HG03439 (cell line): ENCODE results near the gene ANAPC7.
"Not testable (repeated sequence)": the region's sequence is repeated elsewhere in the genome, so short reads cannot be mapped to it uniquely, and the experiment has no call there.

Source experiments
- ATAC-seq: cut with Tn5 transposase; IDR thresholded peaks from one replicate; pipeline ENCODE4 v1.9.1; 2021; ENCODE audit warnings: mild to moderate bottlenecking, moderate library complexity; ENCODE audit not compliant: unreplicated experiment

Gene ANAPC7

GRCh38 chr12:110403146-110403975, at the start of gene ANAPC7:
Gene ANAPC7 (minus strand): TSS chr12:110403708. CDS start chr12:110403627, 81 bp downstream.
- peak; percentile 87 for ATAC-seq

- no peak for ATAC-seq
These were observed 47.8 kb upstream of the ANAPC7 start for GRCh38 chr12:110451263-110451662.

GRCh38 chr12:110449799-110450497, 46.4 kb upstream of the ANAPC7 start, which contains the start of gene ARPC3:
Gene ARPC3 (minus strand): TSS chr12:110450337. CDS start chr12:110450260, 77 bp downstream.
- peak; percentile 87 for ATAC-seq

- no peak for ATAC-seq
These were observed 40.9 kb upstream of the ANAPC7 start for GRCh38 chr12:110444455-110444854.

- no peak for ATAC-seq
These were observed 32.7 kb upstream of the ANAPC7 start for GRCh38 chr12:110436231-110436630.

GRCh38 chr12:110431957-110432587, 28.6 kb upstream of the ANAPC7 start:
- ATAC-seq = no peak

- ATAC-seq = not testable (repeated sequence)
These were observed 26.2 kb upstream of the ANAPC7 start for GRCh38 chr12:110429676-110430075.

- ATAC-seq = no peak
These were observed 22.9 kb upstream of the ANAPC7 start for GRCh38 chr12:110426406-110426805.

GRCh38 chr12:110424237-110424636, 20.7 kb upstream of the ANAPC7 start:
- no peak for ATAC-seq

GRCh38 chr12:110421701-110422100, 18.2 kb upstream of the ANAPC7 start:
- ATAC-seq = no peak

- ATAC-seq = no peak
These were observed 17.7 kb upstream of the ANAPC7 start for GRCh38 chr12:110421159-110421661.

- not testable (repeated sequence) for ATAC-seq
These were observed 17.1 kb upstream of the ANAPC7 start for GRCh38 chr12:110420644-110421043.

GRCh38 chr12:110417113-110417512, 13.6 kb upstream of the ANAPC7 start:
- not testable (repeated sequence) for ATAC-seq

GRCh38 chr12:110410086-110410485, 6.6 kb upstream of the ANAPC7 start:
- ATAC-seq = not testable (repeated sequence)

GRCh38 chr12:110405126-110405662, 1.7 kb upstream of the ANAPC7 start:
- not testable (repeated sequence) for ATAC-seq

- ATAC-seq = peak; percentile 51
These were observed 621 bp upstream of the ANAPC7 start for GRCh38 chr12:110403976-110404682.

- no peak for ATAC-seq
These were observed 20.8 kb downstream of the ANAPC7 start for GRCh38 chr12:110382683-110383082.

- no peak for ATAC-seq
These were observed 23.9 kb downstream of the ANAPC7 start for GRCh38 chr12:110379631-110380030.

GRCh38 chr12:110379197-110379596, 24.3 kb downstream of the ANAPC7 start:
- ATAC-seq = no peak

GRCh38 chr12:110378131-110378790, 25.2 kb downstream of the ANAPC7 start:
- not testable (repeated sequence) for ATAC-seq
